Upper lobe of left lung (tissue), 4 donors: Measurements from ENCODE around the gene SEMA4D.

ENCODE experiments used
- CTCF ChIP-seq, 6 experiments: fragments of 450-650 bp in 4 of 6; fragments of 200-600 bp in 2 of 6; sonication (generic) in 2 of 6; IDR thresholded peaks; one replicate each; pipeline ENCODE4 v1.5.1; 2016 to 2019; ENCODE audit warnings: antibody characterized with exemption in 6 of 6
- EP300 ChIP-seq, 4 donors: sonication (generic); formaldehyde crosslinking; IDR thresholded peaks; one replicate each; pipeline ENCODE4 v1.5.1; 2017; ENCODE audit warnings: antibody characterized with exemption in 4 of 4, control low read depth in 2 of 4

- TF ChIP-seq CTCF (IDR thresholded peaks at IDR 0.05) (no peak), EP300 (IDR thresholded peaks at IDR 0.05) (no peak)
Observed at GRCh38 chr9:89473762-89474469, 24.0 kb downstream of the SEMA4D start.
